K562 (cell line): ENCODE measurements around the gene AMMECR1L. TPM values are rescaled to one million over a fixed set of nuclear protein-coding genes. Genes with fewer than 3 reads are reported as not detected.

Source experiments
- ATAC-seq: fragments of 200-7000 bp; cut with Tn5 transposase; 3 replicates; pipeline ENCODE4 v1.9.1; 2020; ENCODE audit warnings: moderate library complexity
- BruUV-seq: library from RNA; stranded (reverse); fragments of 400-500 nt; replicated peaks from 2 replicates; lab custom pipeline; 2021; lab: Mats Ljungman, UMichigan
- CTCF ChIA-PET: fragments of 300-600 bp; formaldehyde crosslinking; extraction: SDS; loops from one replicate; lab custom pipeline; 2021; ENCODE audit warnings: low intra/inter-chr PET ratio; lab: Yijun Ruan, JAX
- POLR2A ChIA-PET: fragments of 300-600, 350-650 bp; sonication (Branson Sonifier 250); formaldehyde crosslinking; extraction: SDS; loops from one replicate; lab custom pipeline; 2021; ENCODE audit warnings: antibody characterized with exemption, inconsistent platforms; lab: Yijun Ruan, JAX
- DNase-seq, 4 experiments: peaks; one replicate each; pipeline versions ENCODE4 v3.0.0 to v3.0.0-alpha.2; 2011 to 2018; ENCODE audit warnings: low spot score in 3 of 4, mixed read lengths in 3 of 4; ENCODE audit errors: extremely low read depth in 1 of 4
- FAIRE-seq: peaks from 2 replicates; lab custom pipeline; 2011; peaks lifted over from hg19 to GRCh38; lab: Jason Lieb, UNC
- H2AFZ ChIP-seq: 2 replicates; pipeline ENCODE4 v1.6.0; 2011; ENCODE audit warnings: low read depth, low read length, control low read depth, inconsistent platforms
- H3K27ac ChIP-seq: fragments of 200-600 bp; 3 replicates; pipeline ENCODE4 v1.8.0; 2011; ENCODE audit warnings: low read depth, mild to moderate bottlenecking, control low read depth, inconsistent platforms, low read length, moderate library complexity, mixed read lengths; ENCODE audit errors: extremely low read depth
- H3K27me3 ChIP-seq, 2 experiments: fragments of 300-600 bp in 1 of 2; 2 replicates in 1 of 2; 3 replicates in 1 of 2; pipeline versions ENCODE4 v1.6.0 to v1.8.0; 2011; ENCODE audit warnings: inconsistent platforms in 2 of 2, low read length in 2 of 2, mild to moderate bottlenecking in 1 of 2, mixed read lengths in 1 of 2, moderate library complexity in 1 of 2; ENCODE audit not compliant: control insufficient read depth in 2 of 2, insufficient read depth in 2 of 2
- H3K36me3 ChIP-seq: fragments of 300-600 bp; 3 replicates; pipeline ENCODE4 v1.8.0; 2011; ENCODE audit warnings: mild to moderate bottlenecking, low read length, inconsistent platforms; ENCODE audit not compliant: control insufficient read depth, insufficient read depth
- H3K4me1 ChIP-seq, 2 experiments: fragments of 200-600 bp in 1 of 2; replicated peaks in 1 of 2; 2 replicates in 1 of 2; 3 replicates in 1 of 2; pipeline versions ENCODE4 v1.5.1 to v1.8.0; 2011; ENCODE audit warnings: inconsistent platforms in 2 of 2, low read length in 2 of 2, mild to moderate bottlenecking in 1 of 2, mixed read lengths in 1 of 2, moderate library complexity in 1 of 2; ENCODE audit not compliant: control insufficient read depth in 2 of 2, insufficient read depth in 2 of 2
- H3K4me2 ChIP-seq: 2 replicates; pipeline ENCODE4 v1.6.1; 2011; ENCODE audit warnings: low read length, control low read depth, inconsistent platforms, mixed read lengths; ENCODE audit not compliant: insufficient read depth
- H3K4me3 ChIP-seq: fragments of 200-600 bp; sonication (generic), shearing (Covaris generic); 2 replicates; pipeline ENCODE4 v1.5.1; 2016; ENCODE audit warnings: control low read depth, inconsistent platforms
- H3K79me2 ChIP-seq: fragments of 200-600 bp; 3 replicates; pipeline ENCODE4 v1.8.0; 2011; ENCODE audit warnings: low read length, inconsistent platforms; ENCODE audit not compliant: control insufficient read depth, insufficient read depth
- H3K9ac ChIP-seq, 2 experiments: 2 replicates each; pipeline versions ENCODE4 v1.6.0 to v1.6.1; 2011; ENCODE audit warnings: low read depth in 2 of 2, low read length in 2 of 2, control low read depth in 1 of 2, inconsistent platforms in 1 of 2, mild to moderate bottlenecking in 1 of 2, mixed read lengths in 1 of 2; ENCODE audit not compliant: insufficient read depth in 1 of 2
- H3K9me1 ChIP-seq: one replicate; pipeline ENCODE4 v1.6.0; 2011; ENCODE audit warnings: inconsistent platforms, mild to moderate bottlenecking, low read length, moderate library complexity; ENCODE audit not compliant: control insufficient read depth, insufficient read depth
- H3K9me3 ChIP-seq: replicated peaks from 2 replicates; pipeline ENCODE4 v1.5.1; 2011; ENCODE audit warnings: low read depth, low read length, inconsistent platforms; ENCODE audit not compliant: control insufficient read depth, insufficient read depth
- H4K20me1 ChIP-seq: replicated peaks from 2 replicates; pipeline ENCODE4 v1.6.1; 2011; ENCODE audit warnings: low read length, inconsistent platforms, mixed read lengths; ENCODE audit not compliant: control insufficient read depth, insufficient read depth
- BRD4 ChIP-seq: fragments of 200-600 bp; sonication (generic); IDR thresholded peaks from 2 replicates; pipeline ENCODE4 v1.6.1; 2017; ENCODE audit warnings: inconsistent platforms
- WGBS: fragments of 100-300 bp; shearing (Covaris generic); methylation state at CpG from one replicate; pipeline ENCODE4 v1.1.6; 2016; ENCODE audit warnings: low coverage, mixed read lengths; ENCODE audit not compliant: insufficient coverage; ENCODE audit errors: missing lambda C conversion rate; 5-methylcytosine and 5-hydroxymethylcytosine counted together
- in situ Hi-C: fragments of 300-500 bp; cut with MboI; formaldehyde crosslinking; loops from 4 replicates; pipeline ENCODE4 v1.15.0; 2018; ENCODE audit warnings: inconsistent platforms, mixed read lengths
- intact Hi-C: fragments of 100-400 bp; cut with micrococcal nuclease; formaldehyde crosslinking; loops from 2 replicates; pipeline ENCODE4 v1.14.2; 2022
- polyA plus RNA-seq, 8 experiments: library from polyadenylated mRNA; depleted of rRNA in 4 of 8; stranded (reverse) in 5 of 8; unstranded in 3 of 8; fragments of >200 nt; fragmentation: Nextera tagmentation in 2 of 8; fragmentation: Illumina TruSeq in 1 of 8; extraction: Ambion mirVana in 2 of 8; extraction: Trizol in 1 of 8; gene quantifications; 2 replicates each; pipeline versions ENCODE4 v1.2.1 to v1.2.3, GENCODE V29; 2011 to 2014; ENCODE audit warnings: inconsistent platforms in 1 of 8, missing spikeins in 1 of 8
- total RNA-seq, 7 experiments: library from RNA; depleted of rRNA in 6 of 7; stranded (reverse); fragments of >200 nt in 6 of 7; fragmentation: Illumina TruSeq in 2 of 7; extraction: Trizol in 2 of 7; gene quantifications; 2 replicates each; pipeline versions ENCODE4 v1.2.1 to v1.2.3, GENCODE V29; 2011 to 2021; ENCODE audit warnings: low replicate concordance in 1 of 7
- TF ChIP-seq, protein P1 (sequence below): fragments of 250-450 bp; sonication (Bioruptor Pico); IDR thresholded peaks from 2 replicates; pipeline ENCODE4 v1.5.0; 2020; ENCODE audit warnings: mild to moderate bottlenecking
- TF ChIP-seq, protein P2 (sequence below): fragments of 450-650 bp; IDR thresholded peaks from 2 replicates; pipeline ENCODE4 v1.6.1; 2018; ENCODE audit not compliant: partially characterized antibody

The AMMECR1L gene
- total and polyA plus RNA-seq, 9 of the 15 experiments (the other 6 are each of a cell fraction or from before 2014, with no cell fraction given): 3.7 to 15.3 (median 9.1) TPM

DNA sequence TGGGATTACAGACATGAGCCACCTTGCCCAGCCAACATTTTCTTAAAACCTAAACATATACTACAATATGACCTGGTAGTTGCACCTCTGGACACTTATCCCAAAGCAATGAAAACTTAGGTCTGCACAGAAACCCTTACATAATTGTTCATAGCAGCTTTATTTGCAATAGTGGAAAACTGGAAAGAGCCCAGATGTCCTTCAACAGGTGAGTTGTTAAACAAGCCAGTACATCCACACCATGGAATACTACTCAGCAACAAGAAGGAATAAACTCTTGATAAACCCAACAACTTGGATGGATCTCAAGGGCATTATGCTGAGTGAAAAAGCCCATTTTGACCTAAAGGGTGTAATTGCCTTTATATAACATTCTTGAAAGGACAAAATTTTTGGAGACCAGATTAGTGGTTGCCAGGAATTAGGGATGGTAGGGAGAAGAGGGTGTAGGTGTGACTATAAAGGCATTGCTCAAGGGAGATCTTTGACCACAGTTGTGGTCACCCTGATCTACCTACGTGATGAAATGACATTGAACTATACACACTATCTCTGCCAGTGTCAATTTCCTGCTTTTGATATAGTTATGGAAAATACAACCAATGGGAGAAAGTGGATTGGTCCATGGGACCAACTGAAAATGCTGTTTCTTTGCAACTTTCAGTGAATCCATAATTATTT lies 11.9 kb upstream of the AMMECR1L start:
- CTCF ChIA-PET: no interaction called here
- FAIRE-seq: no peak
- intact Hi-C loops: no loop called here

More for the DNA sequence above, 11.9 kb upstream of the AMMECR1L start:
- Histone ChIP-seq H3K9me3 (no peaks in the 10 kb centered on the region), H3K4me1 (peaks cover 3 to 6% of the 10 kb centered on the region in 2 experiments; a peak in 3 of 5 replicates), H3K4me3 (no peak overlapping the region), H3K9me1 (no peaks in the 10 kb centered on the region), H3K4me2 (no peak overlapping the region), H3K27me3 (no peaks in the 10 kb centered on the region), H3K79me2 (no peaks in the 10 kb centered on the region), H3K9ac (no peak overlapping the region), H3K36me3 (no peaks in the 10 kb centered on the region), H4K20me1 (no peaks in the 10 kb centered on the region), H2AFZ (peak overlapping the region; percentile 45), H3K27ac (no peak overlapping the region)
- in situ Hi-C loops: no loop called here
- no peak for DNase-seq
- TF ChIP-seq, protein P1, sequence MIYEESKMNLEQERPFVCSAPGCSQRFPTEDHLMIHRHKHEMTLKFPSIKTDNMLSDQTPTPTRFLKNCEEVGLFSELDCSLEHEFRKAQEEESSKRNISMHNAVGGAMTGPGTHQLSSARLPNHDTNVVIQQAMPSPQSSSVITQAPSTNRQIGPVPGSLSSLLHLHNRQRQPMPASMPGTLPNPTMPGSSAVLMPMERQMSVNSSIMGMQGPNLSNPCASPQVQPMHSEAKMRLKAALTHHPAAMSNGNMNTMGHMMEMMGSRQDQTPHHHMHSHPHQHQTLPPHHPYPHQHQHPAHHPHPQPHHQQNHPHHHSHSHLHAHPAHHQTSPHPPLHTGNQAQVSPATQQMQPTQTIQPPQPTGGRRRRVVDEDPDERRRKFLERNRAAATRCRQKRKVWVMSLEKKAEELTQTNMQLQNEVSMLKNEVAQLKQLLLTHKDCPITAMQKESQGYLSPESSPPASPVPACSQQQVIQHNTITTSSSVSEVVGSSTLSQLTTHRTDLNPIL (CRISPR knock-in tag): no peak
- no peak for TF ChIP-seq BRD4
- TF ChIP-seq, protein P2, sequence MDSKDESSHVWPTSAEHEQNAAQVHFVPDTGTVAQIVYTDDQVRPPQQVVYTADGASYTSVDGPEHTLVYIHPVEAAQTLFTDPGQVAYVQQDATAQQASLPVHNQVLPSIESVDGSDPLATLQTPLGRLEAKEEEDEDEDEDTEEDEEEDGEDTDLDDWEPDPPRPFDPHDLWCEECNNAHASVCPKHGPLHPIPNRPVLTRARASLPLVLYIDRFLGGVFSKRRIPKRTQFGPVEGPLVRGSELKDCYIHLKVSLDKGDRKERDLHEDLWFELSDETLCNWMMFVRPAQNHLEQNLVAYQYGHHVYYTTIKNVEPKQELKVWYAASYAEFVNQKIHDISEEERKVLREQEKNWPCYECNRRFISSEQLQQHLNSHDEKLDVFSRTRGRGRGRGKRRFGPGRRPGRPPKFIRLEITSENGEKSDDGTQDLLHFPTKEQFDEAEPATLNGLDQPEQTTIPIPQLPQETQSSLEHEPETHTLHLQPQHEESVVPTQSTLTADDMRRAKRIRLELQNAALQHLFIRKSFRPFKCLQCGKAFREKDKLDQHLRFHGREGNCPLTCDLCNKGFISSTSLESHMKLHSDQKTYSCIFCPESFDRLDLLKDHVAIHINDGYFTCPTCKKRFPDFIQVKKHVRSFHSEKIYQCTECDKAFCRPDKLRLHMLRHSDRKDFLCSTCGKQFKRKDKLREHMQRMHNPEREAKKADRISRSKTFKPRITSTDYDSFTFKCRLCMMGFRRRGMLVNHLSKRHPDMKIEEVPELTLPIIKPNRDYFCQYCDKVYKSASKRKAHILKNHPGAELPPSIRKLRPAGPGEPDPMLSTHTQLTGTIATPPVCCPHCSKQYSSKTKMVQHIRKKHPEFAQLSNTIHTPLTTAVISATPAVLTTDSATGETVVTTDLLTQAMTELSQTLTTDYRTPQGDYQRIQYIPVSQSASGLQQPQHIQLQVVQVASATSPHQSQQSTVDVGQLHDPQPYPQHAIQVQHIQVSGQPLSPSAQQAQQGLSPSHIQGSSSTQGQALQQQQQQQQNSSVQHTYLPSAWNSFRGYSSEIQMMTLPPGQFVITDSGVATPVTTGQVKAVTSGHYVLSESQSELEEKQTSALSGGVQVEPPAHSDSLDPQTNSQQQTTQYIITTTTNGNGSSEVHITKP: peak; percentile 61
- BruUV-seq: no TSS peak
- 0% methylated on average over 1 of the region's 1 CpG for WGBS
- no peak for ATAC-seq
- POLR2A ChIA-PET: interaction anchor here (1.4 kb wide), 1 partner anchor 10 kb away, joined by 4 read pairs; no protein-coding TSS in a partner anchor
